HEK293 (cell line): ENCODE data around the gene MYH11.

ENCODE experiments used
- CTCF ChIA-PET: fragments of 350-600 bp; formaldehyde crosslinking; extraction: SDS; loops from one replicate; lab custom pipeline; 2021; ENCODE audit warnings: antibody characterized with exemption; lab: Yijun Ruan, JAX
- POLR2A ChIA-PET: fragments of 300-600 bp; formaldehyde crosslinking; extraction: SDS; loops from one replicate; lab custom pipeline; 2020; ENCODE audit warnings: antibody characterized with exemption, inconsistent platforms; lab: Yijun Ruan, JAX
- H3K27ac ChIP-seq: fragments of 200-500 bp; sonication (Bioruptor generic); 2 replicates; pipeline ENCODE4 v1.5.1; 2014; ENCODE audit warnings: low read depth, low read length, control low read depth, inconsistent platforms; ENCODE audit errors: extremely low read depth
- H3K36me3 ChIP-seq, 2 experiments: fragments of 200-500 bp in 1 of 2; sonication (Bioruptor generic) in 1 of 2; 1 replicate in 1 of 2; 2 replicates in 1 of 2; pipeline ENCODE4 v1.5.1; 2014 to 2017; ENCODE audit warnings: inconsistent platforms in 2 of 2, low read length in 2 of 2; ENCODE audit not compliant: control insufficient read depth in 2 of 2, insufficient read depth in 1 of 2
- H3K4me1 ChIP-seq: fragments of 200-500 bp; sonication (Bioruptor generic); 2 replicates; pipeline ENCODE4 v1.5.1; 2014; ENCODE audit warnings: mild to moderate bottlenecking, low read length, inconsistent platforms; ENCODE audit not compliant: control insufficient read depth, insufficient read depth
- H3K4me3 ChIP-seq: 2 replicates; pipeline ENCODE4 v1.5.1; 2011; ENCODE audit warnings: low read depth, mild to moderate bottlenecking, control low read depth, low read length, moderate library complexity
- H3K9me3 ChIP-seq: fragments of 200-500 bp; sonication (Bioruptor generic); 2 replicates; pipeline ENCODE4 v1.5.1; 2014; ENCODE audit warnings: low read depth, low read length, inconsistent platforms; ENCODE audit not compliant: control insufficient read depth, insufficient read depth
- BCL11A ChIP-seq: fragments of 450-650 bp; formaldehyde crosslinking; IDR thresholded peaks from 2 replicates; pipeline ENCODE4 v1.5.1; 2016; ENCODE audit warnings: low read depth, missing biosample characterization, missing genetic modification characterization
- MZF1 ChIP-seq: fragments of 450-650 bp; formaldehyde crosslinking; IDR thresholded peaks from 2 replicates; pipeline ENCODE4 v1.5.1; 2017; ENCODE audit warnings: missing biosample characterization, missing genetic modification characterization, borderline replicate concordance
- SCRT2 ChIP-seq: fragments of 450-650 bp; formaldehyde crosslinking; IDR thresholded peaks from 2 replicates; pipeline ENCODE4 v1.5.1; 2016; ENCODE audit warnings: missing biosample characterization, missing genetic modification characterization
- WT1 ChIP-seq: fragments of 450-650 bp; formaldehyde crosslinking; IDR thresholded peaks from 2 replicates; pipeline ENCODE4 v1.5.1; 2016; ENCODE audit warnings: missing biosample characterization, missing genetic modification characterization
- ZBTB20 ChIP-seq: fragments of 450-650 bp; formaldehyde crosslinking; IDR thresholded peaks from 2 replicates; pipeline ENCODE4 v1.5.1; 2016; ENCODE audit warnings: missing biosample characterization, missing genetic modification characterization
- ZBTB48 ChIP-seq: fragments of 450-650 bp; formaldehyde crosslinking; IDR thresholded peaks from 2 replicates; pipeline ENCODE4 v1.5.1; 2016; ENCODE audit warnings: missing biosample characterization, missing genetic modification characterization
- ZNF121 ChIP-seq: fragments of 450-650 bp; formaldehyde crosslinking; IDR thresholded peaks from 2 replicates; pipeline ENCODE4 v1.5.1; 2016; ENCODE audit warnings: missing biosample characterization, missing genetic modification characterization
- ZNF140 ChIP-seq: fragments of 450-650 bp; formaldehyde crosslinking; IDR thresholded peaks from 2 replicates; pipeline ENCODE4 v1.5.1; 2016; ENCODE audit warnings: missing biosample characterization, missing genetic modification characterization
- ZNF146 ChIP-seq: fragments of 450-650 bp; formaldehyde crosslinking; IDR thresholded peaks from 2 replicates; pipeline ENCODE4 v1.5.1; 2016; ENCODE audit warnings: missing biosample characterization, missing genetic modification characterization
- ZNF184 ChIP-seq: fragments of 450-650 bp; IDR thresholded peaks from 2 replicates; pipeline ENCODE4 v1.5.1; 2018; ENCODE audit warnings: missing biosample characterization, mild to moderate bottlenecking, missing genetic modification characterization
- ZNF19 ChIP-seq: fragments of 450-650 bp; formaldehyde crosslinking; IDR thresholded peaks from 2 replicates; pipeline ENCODE4; 2016; ENCODE audit warnings: missing biosample characterization, missing genetic modification characterization, low read depth
- ZNF202 ChIP-seq: fragments of 450-650 bp; formaldehyde crosslinking; IDR thresholded peaks from 2 replicates; pipeline ENCODE4 v1.5.1; 2016; ENCODE audit warnings: missing biosample characterization, missing genetic modification characterization, borderline replicate concordance
- ZNF426 ChIP-seq: fragments of 450-650 bp; formaldehyde crosslinking; IDR thresholded peaks from 2 replicates; pipeline ENCODE4 v1.5.1; 2017; ENCODE audit warnings: missing biosample characterization, missing genetic modification characterization, mild to moderate bottlenecking, inconsistent platforms, moderate library complexity
- ZNF549 ChIP-seq: fragments of 450-650 bp; IDR thresholded peaks from 2 replicates; pipeline ENCODE4 v1.5.1; 2018; ENCODE audit warnings: missing biosample characterization, missing genetic modification characterization, mild to moderate bottlenecking, inconsistent platforms, moderate library complexity
- ZNF585B ChIP-seq: fragments of 450-650 bp; formaldehyde crosslinking; IDR thresholded peaks from 2 replicates; pipeline ENCODE4 v1.5.1; 2016; ENCODE audit warnings: missing biosample characterization, missing genetic modification characterization
- ZNF596 ChIP-seq: fragments of 450-650 bp; IDR thresholded peaks from 2 replicates; pipeline ENCODE4 v1.5.0; 2018; ENCODE audit warnings: missing biosample characterization, mild to moderate bottlenecking, missing genetic modification characterization, moderate library complexity
- ZNF660 ChIP-seq: fragments of 450-650 bp; IDR thresholded peaks from 2 replicates; pipeline ENCODE4 v1.5.1; 2018; ENCODE audit warnings: missing biosample characterization, mild to moderate bottlenecking, missing genetic modification characterization
- ZNF792 ChIP-seq: fragments of 450-650 bp; formaldehyde crosslinking; IDR thresholded peaks from 2 replicates; pipeline ENCODE4 v1.5.1; 2016; ENCODE audit warnings: missing biosample characterization, missing genetic modification characterization
- TF ChIP-seq, protein P1 (sequence below): sonication (generic); formaldehyde crosslinking; IDR thresholded peaks from 2 replicates; pipeline ENCODE4 v1.8.1; 2022; ENCODE audit warnings: mild to moderate bottlenecking, moderate library complexity, missing genetic modification reagents
- TF ChIP-seq, protein P2 (sequence below): fragments of 450-650 bp; IDR thresholded peaks from 2 replicates; pipeline ENCODE4 v1.5.1; 2018; ENCODE audit warnings: missing biosample characterization, missing genetic modification characterization
- TF ChIP-seq, protein P3 (sequence below): fragments of 450-650 bp; formaldehyde crosslinking; IDR thresholded peaks from 2 replicates; pipeline ENCODE4 v1.5.1; 2017; ENCODE audit warnings: missing biosample characterization, missing genetic modification characterization
- TF ChIP-seq, protein P4 (sequence below): fragments of 450-650 bp; formaldehyde crosslinking; IDR thresholded peaks from 2 replicates; pipeline ENCODE4 v1.5.1; 2016; ENCODE audit warnings: missing biosample characterization, missing genetic modification characterization
- TF ChIP-seq, protein P5 (sequence below): fragments of 450-650 bp; formaldehyde crosslinking; IDR thresholded peaks from 2 replicates; pipeline ENCODE4 v1.5.1; 2016; ENCODE audit warnings: missing biosample characterization, missing genetic modification characterization, borderline replicate concordance
- TF ChIP-seq, protein P6 (sequence below): fragments of 450-650 bp; formaldehyde crosslinking; IDR thresholded peaks from 2 replicates; pipeline ENCODE4 v1.5.1; 2016; ENCODE audit warnings: missing biosample characterization, missing genetic modification characterization

The MYH11 gene

DNA sequence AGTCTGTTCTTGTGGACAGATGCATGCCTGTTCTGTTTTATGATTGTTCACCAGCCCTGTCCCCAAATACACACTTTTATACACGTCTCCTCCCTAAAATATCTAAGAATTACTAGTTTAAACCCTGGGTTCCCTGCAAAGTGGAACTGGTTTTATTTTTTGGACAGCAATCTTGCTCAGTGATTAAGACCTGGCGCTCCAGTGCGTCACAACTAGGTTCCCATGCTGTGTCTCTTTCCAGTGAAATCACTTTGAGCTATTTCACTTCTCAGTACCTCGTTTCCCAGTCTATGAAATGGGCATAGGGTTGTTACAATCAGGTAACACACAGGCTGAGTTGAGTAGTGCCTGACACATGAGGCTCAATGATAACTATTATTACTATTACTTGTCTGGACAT lies 30.5 kb upstream of the MYH11 start:
- ChIA-PET CTCF (interaction anchor here (0.6 to 4.9 kb wide), 3 partner anchors 13 to 41 kb away, joined by 3 to 37 read pairs (median 4); no protein-coding TSS in a partner anchor), POLR2A (interaction anchor here (0.7 to 1.6 kb wide), 3 partner anchors 12 to 1605 kb away, joined by 3 to 18 read pairs (median 5); no protein-coding TSS in a partner anchor)
- no peak overlapping the region for H3K27ac ChIP-seq
- peak overlapping the region; percentile 62 for H3K4me3 ChIP-seq
- H3K4me1 ChIP-seq: peaks cover 2% of the 10 kb centered on the region
- no peak for TF ChIP-seq ZNF146
- TF ChIP-seq ZNF184 (tag by site-specific recombination): no peak
- TF ChIP-seq, protein P1, sequence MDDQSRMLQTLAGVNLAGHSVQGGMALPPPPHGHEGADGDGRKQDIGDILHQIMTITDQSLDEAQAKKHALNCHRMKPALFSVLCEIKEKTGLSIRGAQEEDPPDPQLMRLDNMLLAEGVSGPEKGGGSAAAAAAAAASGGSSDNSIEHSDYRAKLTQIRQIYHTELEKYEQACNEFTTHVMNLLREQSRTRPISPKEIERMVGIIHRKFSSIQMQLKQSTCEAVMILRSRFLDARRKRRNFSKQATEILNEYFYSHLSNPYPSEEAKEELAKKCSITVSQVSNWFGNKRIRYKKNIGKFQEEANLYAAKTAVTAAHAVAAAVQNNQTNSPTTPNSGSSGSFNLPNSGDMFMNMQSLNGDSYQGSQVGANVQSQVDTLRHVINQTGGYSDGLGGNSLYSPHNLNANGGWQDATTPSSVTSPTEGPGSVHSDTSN (CRISPR knock-in tag): no peak
- TF ChIP-seq, protein P2, sequence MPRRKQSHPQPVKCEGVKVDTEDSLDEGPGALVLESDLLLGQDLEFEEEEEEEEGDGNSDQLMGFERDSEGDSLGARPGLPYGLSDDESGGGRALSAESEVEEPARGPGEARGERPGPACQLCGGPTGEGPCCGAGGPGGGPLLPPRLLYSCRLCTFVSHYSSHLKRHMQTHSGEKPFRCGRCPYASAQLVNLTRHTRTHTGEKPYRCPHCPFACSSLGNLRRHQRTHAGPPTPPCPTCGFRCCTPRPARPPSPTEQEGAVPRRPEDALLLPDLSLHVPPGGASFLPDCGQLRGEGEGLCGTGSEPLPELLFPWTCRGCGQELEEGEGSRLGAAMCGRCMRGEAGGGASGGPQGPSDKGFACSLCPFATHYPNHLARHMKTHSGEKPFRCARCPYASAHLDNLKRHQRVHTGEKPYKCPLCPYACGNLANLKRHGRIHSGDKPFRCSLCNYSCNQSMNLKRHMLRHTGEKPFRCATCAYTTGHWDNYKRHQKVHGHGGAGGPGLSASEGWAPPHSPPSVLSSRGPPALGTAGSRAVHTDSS (tag by site-specific recombination): no peak
- TF ChIP-seq BCL11A: no peak
- TF ChIP-seq ZNF19 (tag by site-specific recombination): no peak
- no peak for TF ChIP-seq ZNF596 (tag by site-specific recombination)
- TF ChIP-seq ZBTB48 (tag by site-specific recombination): no peak
- H3K36me3 ChIP-seq: peaks cover 12% of the 10 kb centered on the region in 2 experiments; a peak in 2 of 3 replicates
- H3K9me3 ChIP-seq: no peaks in the 10 kb centered on the region

DNA sequence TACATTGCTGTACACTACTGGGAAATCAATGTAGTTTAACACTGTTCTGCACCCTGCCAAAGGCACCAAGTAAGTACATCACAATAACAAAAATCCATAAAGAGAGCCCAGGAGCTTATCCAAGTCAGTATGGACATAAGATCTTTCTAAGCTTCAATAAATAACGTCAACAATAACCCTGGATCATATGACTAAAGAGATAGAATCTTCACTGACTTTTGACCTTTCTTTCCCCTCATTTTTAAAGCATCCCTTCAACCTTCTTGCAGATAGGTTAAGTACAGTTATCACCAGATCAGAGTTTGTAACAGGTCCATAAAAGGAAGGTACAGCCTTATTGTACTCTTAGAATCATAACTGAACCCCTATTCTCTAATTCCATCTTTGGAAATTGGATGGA lies 29.2 kb upstream of the MYH11 start:
- H3K9me3 ChIP-seq: no peaks in the 10 kb centered on the region
- peaks cover 2% of the 10 kb centered on the region for H3K4me1 ChIP-seq
- ChIA-PET POLR2A (no interaction called here), CTCF (interaction anchor here (0.7 to 4.9 kb wide), 2 partner anchors 12 to 108 kb away, joined by 3 to 37 read pairs; no protein-coding TSS in a partner anchor)
- no peak overlapping the region for H3K4me3 ChIP-seq
- H3K27ac ChIP-seq: no peak overlapping the region
- TF ChIP-seq ZNF140 (no peak), ZNF202 (tag by site-specific recombination) (no peak), ZNF549 (no peak), ZNF426 (tag by site-specific recombination) (no peak), SCRT2 (tag by site-specific recombination) (no peak), ZNF121 (tag by site-specific recombination) (no peak), WT1 (tag by site-specific recombination) (no peak), ZNF792 (tag by site-specific recombination) (no peak), ZBTB20 (tag by site-specific recombination) (no peak), ZNF660 (no peak), MZF1 (no peak), ZNF585B (tag by site-specific recombination) (no peak)
- TF ChIP-seq, protein P3, sequence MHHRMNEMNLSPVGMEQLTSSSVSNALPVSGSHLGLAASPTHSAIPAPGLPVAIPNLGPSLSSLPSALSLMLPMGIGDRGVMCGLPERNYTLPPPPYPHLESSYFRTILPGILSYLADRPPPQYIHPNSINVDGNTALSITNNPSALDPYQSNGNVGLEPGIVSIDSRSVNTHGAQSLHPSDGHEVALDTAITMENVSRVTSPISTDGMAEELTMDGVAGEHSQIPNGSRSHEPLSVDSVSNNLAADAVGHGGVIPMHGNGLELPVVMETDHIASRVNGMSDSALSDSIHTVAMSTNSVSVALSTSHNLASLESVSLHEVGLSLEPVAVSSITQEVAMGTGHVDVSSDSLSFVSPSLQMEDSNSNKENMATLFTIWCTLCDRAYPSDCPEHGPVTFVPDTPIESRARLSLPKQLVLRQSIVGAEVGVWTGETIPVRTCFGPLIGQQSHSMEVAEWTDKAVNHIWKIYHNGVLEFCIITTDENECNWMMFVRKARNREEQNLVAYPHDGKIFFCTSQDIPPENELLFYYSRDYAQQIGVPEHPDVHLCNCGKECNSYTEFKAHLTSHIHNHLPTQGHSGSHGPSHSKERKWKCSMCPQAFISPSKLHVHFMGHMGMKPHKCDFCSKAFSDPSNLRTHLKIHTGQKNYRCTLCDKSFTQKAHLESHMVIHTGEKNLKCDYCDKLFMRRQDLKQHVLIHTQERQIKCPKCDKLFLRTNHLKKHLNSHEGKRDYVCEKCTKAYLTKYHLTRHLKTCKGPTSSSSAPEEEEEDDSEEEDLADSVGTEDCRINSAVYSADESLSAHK: no peak
- TF ChIP-seq, protein P4, sequence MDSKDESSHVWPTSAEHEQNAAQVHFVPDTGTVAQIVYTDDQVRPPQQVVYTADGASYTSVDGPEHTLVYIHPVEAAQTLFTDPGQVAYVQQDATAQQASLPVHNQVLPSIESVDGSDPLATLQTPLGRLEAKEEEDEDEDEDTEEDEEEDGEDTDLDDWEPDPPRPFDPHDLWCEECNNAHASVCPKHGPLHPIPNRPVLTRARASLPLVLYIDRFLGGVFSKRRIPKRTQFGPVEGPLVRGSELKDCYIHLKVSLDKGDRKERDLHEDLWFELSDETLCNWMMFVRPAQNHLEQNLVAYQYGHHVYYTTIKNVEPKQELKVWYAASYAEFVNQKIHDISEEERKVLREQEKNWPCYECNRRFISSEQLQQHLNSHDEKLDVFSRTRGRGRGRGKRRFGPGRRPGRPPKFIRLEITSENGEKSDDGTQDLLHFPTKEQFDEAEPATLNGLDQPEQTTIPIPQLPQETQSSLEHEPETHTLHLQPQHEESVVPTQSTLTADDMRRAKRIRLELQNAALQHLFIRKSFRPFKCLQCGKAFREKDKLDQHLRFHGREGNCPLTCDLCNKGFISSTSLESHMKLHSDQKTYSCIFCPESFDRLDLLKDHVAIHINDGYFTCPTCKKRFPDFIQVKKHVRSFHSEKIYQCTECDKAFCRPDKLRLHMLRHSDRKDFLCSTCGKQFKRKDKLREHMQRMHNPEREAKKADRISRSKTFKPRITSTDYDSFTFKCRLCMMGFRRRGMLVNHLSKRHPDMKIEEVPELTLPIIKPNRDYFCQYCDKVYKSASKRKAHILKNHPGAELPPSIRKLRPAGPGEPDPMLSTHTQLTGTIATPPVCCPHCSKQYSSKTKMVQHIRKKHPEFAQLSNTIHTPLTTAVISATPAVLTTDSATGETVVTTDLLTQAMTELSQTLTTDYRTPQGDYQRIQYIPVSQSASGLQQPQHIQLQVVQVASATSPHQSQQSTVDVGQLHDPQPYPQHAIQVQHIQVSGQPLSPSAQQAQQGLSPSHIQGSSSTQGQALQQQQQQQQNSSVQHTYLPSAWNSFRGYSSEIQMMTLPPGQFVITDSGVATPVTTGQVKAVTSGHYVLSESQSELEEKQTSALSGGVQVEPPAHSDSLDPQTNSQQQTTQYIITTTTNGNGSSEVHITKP: no peak
- TF ChIP-seq, protein P5, sequence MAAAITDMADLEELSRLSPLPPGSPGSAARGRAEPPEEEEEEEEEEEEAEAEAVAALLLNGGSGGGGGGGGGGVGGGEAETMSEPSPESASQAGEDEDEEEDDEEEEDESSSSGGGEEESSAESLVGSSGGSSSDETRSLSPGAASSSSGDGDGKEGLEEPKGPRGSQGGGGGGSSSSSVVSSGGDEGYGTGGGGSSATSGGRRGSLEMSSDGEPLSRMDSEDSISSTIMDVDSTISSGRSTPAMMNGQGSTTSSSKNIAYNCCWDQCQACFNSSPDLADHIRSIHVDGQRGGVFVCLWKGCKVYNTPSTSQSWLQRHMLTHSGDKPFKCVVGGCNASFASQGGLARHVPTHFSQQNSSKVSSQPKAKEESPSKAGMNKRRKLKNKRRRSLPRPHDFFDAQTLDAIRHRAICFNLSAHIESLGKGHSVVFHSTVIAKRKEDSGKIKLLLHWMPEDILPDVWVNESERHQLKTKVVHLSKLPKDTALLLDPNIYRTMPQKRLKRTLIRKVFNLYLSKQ (tag by site-specific recombination): no peak
- TF ChIP-seq, protein P6, sequence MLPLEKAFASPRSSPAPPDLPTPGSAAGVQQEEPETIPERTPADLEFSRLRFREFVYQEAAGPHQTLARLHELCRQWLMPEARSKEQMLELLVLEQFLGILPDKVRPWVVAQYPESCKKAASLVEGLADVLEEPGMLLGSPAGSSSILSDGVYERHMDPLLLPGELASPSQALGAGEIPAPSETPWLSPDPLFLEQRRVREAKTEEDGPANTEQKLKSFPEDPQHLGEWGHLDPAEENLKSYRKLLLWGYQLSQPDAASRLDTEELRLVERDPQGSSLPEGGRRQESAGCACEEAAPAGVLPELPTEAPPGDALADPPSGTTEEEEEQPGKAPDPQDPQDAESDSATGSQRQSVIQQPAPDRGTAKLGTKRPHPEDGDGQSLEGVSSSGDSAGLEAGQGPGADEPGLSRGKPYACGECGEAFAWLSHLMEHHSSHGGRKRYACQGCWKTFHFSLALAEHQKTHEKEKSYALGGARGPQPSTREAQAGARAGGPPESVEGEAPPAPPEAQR (tag by site-specific recombination): no peak
- H3K36me3 ChIP-seq: peaks cover 15 to 18% of the 10 kb centered on the region in 2 experiments; a peak in 2 of 3 replicates
